Loucy (cell line): ENCODE data around the gene STXBP5.

Source experiments
- H2AFZ ChIP-seq: fragments of 200-600 bp; sonication (generic); 2 replicates; pipeline ENCODE4 v1.6.0; 2016; ENCODE audit warnings: antibody characterized with exemption, mild to moderate bottlenecking, low read length, moderate library complexity
- H3F3A ChIP-seq: fragments of 200-600 bp; 2 replicates; pipeline ENCODE4 v1.6.0; 2016; ENCODE audit warnings: antibody characterized with exemption, low read depth, mild to moderate bottlenecking
- H3K27me3 ChIP-seq: fragments of 200-600 bp; sonication (generic); 2 replicates; pipeline ENCODE4 v1.6.1; 2014; ENCODE audit warnings: low read length, mild to moderate bottlenecking; ENCODE audit not compliant: insufficient read depth, poor library complexity, severe bottlenecking
- H3K36me3 ChIP-seq: fragments of 200-600 bp; sonication (generic); 2 replicates; pipeline ENCODE4 v1.6.1; 2016; ENCODE audit warnings: low read length; ENCODE audit not compliant: insufficient read depth
- H3K4me1 ChIP-seq: fragments of 200-600 bp; sonication (generic); 2 replicates; pipeline ENCODE4 v1.5.1; 2014; ENCODE audit warnings: low read length, mild to moderate bottlenecking; ENCODE audit not compliant: insufficient read depth, poor library complexity, severe bottlenecking
- H3K4me2 ChIP-seq: fragments of 200-600 bp; sonication (generic); 2 replicates; pipeline ENCODE4 v1.6.0; 2014; ENCODE audit warnings: antibody characterized with exemption, low read length, low read depth, mild to moderate bottlenecking; ENCODE audit not compliant: poor library complexity, severe bottlenecking
- H3K4me3 ChIP-seq: fragments of 200-600 bp; sonication (generic); 2 replicates; pipeline ENCODE4 v1.5.1; 2014; ENCODE audit warnings: low read length, mild to moderate bottlenecking, mixed read lengths; ENCODE audit not compliant: poor library complexity, severe bottlenecking
- H3K79me2 ChIP-seq: fragments of 200-600 bp; sonication (generic); 2 replicates; pipeline ENCODE4 v1.6.1; 2014; ENCODE audit warnings: low read length; ENCODE audit not compliant: insufficient read depth
- H3K9ac ChIP-seq: fragments of 200-600 bp; sonication (generic); 2 replicates; pipeline ENCODE4 v1.6.0; 2014; ENCODE audit warnings: mild to moderate bottlenecking, low read depth, low read length, moderate library complexity; ENCODE audit not compliant: poor library complexity, severe bottlenecking
- H3K9me2 ChIP-seq: fragments of 200-600 bp; sonication (generic); replicated peaks from 2 replicates; pipeline ENCODE4 v1.6.1; 2016; ENCODE audit warnings: low read depth, low read length, mixed read lengths
- H3K9me3 ChIP-seq: fragments of 200-600 bp; sonication (generic); 2 replicates; pipeline ENCODE4 v1.6.1; 2014; ENCODE audit warnings: mild to moderate bottlenecking, antibody characterized with exemption, low read length, low read depth; ENCODE audit not compliant: insufficient read depth
- H4K20me1 ChIP-seq: fragments of 200-600 bp; sonication (generic); 2 replicates; pipeline ENCODE4 v1.6.0; 2014; ENCODE audit warnings: antibody characterized with exemption, low read length, mild to moderate bottlenecking; ENCODE audit not compliant: insufficient read depth, poor library complexity, severe bottlenecking
- CTCF ChIP-seq: fragments of 200-600 bp; sonication (generic); conservative IDR thresholded peaks from 2 replicates; pipeline ENCODE4 v1.5.1; 2014; ENCODE audit warnings: mild to moderate bottlenecking, antibody characterized with exemption, low read length
- EZH2phosphoT487 ChIP-seq: fragments of 200-600 bp; IDR thresholded peaks from 2 replicates; pipeline ENCODE4 v1.6.1; 2018; ENCODE audit warnings: antibody characterized with exemption, mild to moderate bottlenecking, moderate library complexity, borderline replicate concordance

Gene STXBP5

DNA sequence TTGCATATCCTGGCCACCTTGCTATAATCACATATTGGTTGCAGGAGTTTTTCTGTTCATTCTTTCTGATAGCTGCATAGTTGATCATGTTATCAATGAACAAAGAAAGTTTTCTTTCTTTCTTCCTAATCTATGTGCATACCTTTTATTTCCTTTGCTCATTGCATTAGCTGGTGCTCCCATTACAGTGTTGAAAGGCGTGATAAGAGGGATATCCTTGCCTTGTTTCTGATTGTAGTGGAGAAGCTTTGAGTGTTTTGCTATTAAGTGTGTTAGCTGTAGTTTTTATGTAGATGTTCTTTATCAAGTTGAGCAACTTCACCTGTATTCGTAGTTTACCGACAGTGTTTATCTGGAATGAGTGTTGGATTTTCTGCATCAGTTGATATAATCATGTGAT lies 14.6 kb downstream of the STXBP5 start:
- Histone ChIP-seq H3F3A (peaks cover 9% of the 10 kb centered on the region; the same call in 1 of the 2 replicates), H3K27me3 (no peaks in the 10 kb centered on the region), H3K9ac (no peak overlapping the region), H3K4me2 (no peak overlapping the region), H3K79me2 (peaks cover 10% of the 10 kb centered on the region), H3K4me3 (no peak overlapping the region), H3K4me1 (peaks cover 41% of the 10 kb centered on the region), H3K9me2 (no peaks in the 10 kb centered on the region), H4K20me1 (no peaks in the 10 kb centered on the region), H2AFZ (no peak overlapping the region), H3K36me3 (no peaks in the 10 kb centered on the region), H3K9me3 (no peaks in the 10 kb centered on the region)
- no peak for TF ChIP-seq EZH2phosphoT487
- TF ChIP-seq CTCF, result no peak

DNA sequence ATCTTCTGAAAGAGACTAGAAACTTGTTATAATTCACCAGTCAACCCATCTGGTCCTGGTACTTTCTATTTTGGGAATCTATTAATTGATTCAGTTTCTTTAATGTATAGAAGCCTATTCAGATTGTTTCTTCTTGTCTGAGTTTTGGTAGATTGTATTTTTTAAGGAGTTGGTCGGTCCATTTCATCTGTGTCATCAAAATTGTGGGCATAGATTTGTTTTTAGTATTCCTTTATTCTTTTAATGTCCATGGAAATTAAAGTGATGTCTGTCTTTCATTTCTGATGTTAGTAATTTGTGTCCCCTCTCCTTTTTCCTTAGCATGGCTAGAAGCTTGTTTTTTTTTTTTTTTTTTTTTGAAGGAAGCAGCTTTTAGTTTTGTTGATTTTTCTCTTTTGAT lies 15.2 kb downstream of the STXBP5 start:
- Histone ChIP-seq H2AFZ (no peak overlapping the region), H3K9ac (no peak overlapping the region), H3F3A (peaks cover 9% of the 10 kb centered on the region; the same call in 1 of the 2 replicates), H3K4me1 (peaks cover 36% of the 10 kb centered on the region), H3K4me2 (no peak overlapping the region), H3K79me2 (peaks cover 10% of the 10 kb centered on the region), H4K20me1 (no peaks in the 10 kb centered on the region), H3K27me3 (no peaks in the 10 kb centered on the region), H3K9me3 (no peaks in the 10 kb centered on the region), H3K36me3 (no peaks in the 10 kb centered on the region), H3K9me2 (no peaks in the 10 kb centered on the region), H3K4me3 (no peak overlapping the region)
- TF ChIP-seq EZH2phosphoT487 (no peak), CTCF (no peak)

DNA sequence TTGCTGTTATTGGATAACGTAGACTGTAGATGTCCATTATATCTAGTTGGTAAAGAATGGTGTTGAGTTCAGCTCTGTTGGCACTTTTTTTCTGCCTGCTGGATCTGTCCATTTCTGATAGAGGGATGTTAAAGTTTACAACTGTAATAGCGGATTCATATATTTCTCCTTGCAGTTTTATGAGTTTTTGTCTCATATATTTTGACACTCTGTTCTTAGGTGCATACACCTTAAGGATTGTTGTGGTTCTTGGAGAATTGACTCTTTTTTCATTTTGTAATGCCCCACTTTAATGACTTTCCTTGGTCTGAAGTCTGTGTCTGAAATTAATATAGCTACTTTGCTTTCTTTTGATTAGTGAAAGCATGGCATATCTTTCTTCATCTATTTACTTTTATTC lies 16.1 kb downstream of the STXBP5 start:
- Histone ChIP-seq H3K4me1 (peaks cover 29% of the 10 kb centered on the region), H2AFZ (no peak overlapping the region), H3K9me2 (no peaks in the 10 kb centered on the region), H3K9me3 (no peaks in the 10 kb centered on the region), H3K36me3 (no peaks in the 10 kb centered on the region), H3K27me3 (no peaks in the 10 kb centered on the region), H3K4me2 (peak overlapping the region; percentile 10), H3K79me2 (peaks cover 10% of the 10 kb centered on the region), H4K20me1 (no peaks in the 10 kb centered on the region), H3K4me3 (no peak overlapping the region), H3F3A (peaks cover 9% of the 10 kb centered on the region; the same call in 1 of the 2 replicates), H3K9ac (no peak overlapping the region)
- TF ChIP-seq EZH2phosphoT487, result no peak
- no peak for TF ChIP-seq CTCF
